GM06990 (cell line): ENCODE results near the gene TMEM178B.
A peak's percentile ranks its signal among the peaks of the same experiment; 100 is the strongest.

Experiments used
- DNase-seq: peaks from one replicate; pipeline ENCODE4 v3.0.0-alpha.2; 2011; ENCODE audit not compliant: insufficient read length; ENCODE audit errors: extremely low read depth
- H3K27me3 ChIP-seq: replicated peaks from 2 replicates; pipeline ENCODE4 v1.6.0; 2011; ENCODE audit warnings: low read length; ENCODE audit not compliant: control insufficient read depth, insufficient read depth
- H3K36me3 ChIP-seq: 2 replicates; pipeline ENCODE4 v1.5.1; 2011; ENCODE audit warnings: low read length; ENCODE audit not compliant: control insufficient read depth, insufficient read depth
- H3K4me3 ChIP-seq: replicated peaks from 2 replicates; pipeline ENCODE4 v1.5.1; 2011; ENCODE audit warnings: low read depth, mild to moderate bottlenecking, control low read depth, low read length
- CTCF ChIP-seq: IDR thresholded peaks from 2 replicates; pipeline ENCODE4 v1.5.1; 2011; ENCODE audit warnings: low read length, control low read depth, mild to moderate bottlenecking, inconsistent platforms; ENCODE audit not compliant: insufficient read depth, poor library complexity, severe bottlenecking

TMEM178B gene

GRCh38 chr7:141227454-141227853, 153.6 kb downstream of the TMEM178B start:
- H3K4me3 ChIP-seq: no peak overlapping the region
- H3K27me3 ChIP-seq: no peaks in the 10 kb centered on the region
- TF ChIP-seq CTCF: no peak
- no peaks in the 10 kb centered on the region for H3K36me3 ChIP-seq
- DNase-seq: no peak

GRCh38 chr7:141228482-141228881, 154.6 kb downstream of the TMEM178B start:
- H3K4me3 ChIP-seq: no peak overlapping the region
- TF ChIP-seq CTCF: no peak
- DNase-seq: no peak
- H3K27me3 ChIP-seq: no peaks in the 10 kb centered on the region; the same call in 1 of the 2 replicates
- no peaks in the 10 kb centered on the region for H3K36me3 ChIP-seq

- Histone ChIP-seq H3K4me3 (no peak overlapping the region), H3K27me3 (no peaks in the 10 kb centered on the region; the same call in none of the 2 replicates), H3K36me3 (no peaks in the 10 kb centered on the region)
- TF ChIP-seq CTCF: peak; percentile 35
- no peak for DNase-seq
Measured at GRCh38 chr7:141231018-141231792, 157.3 kb downstream of the TMEM178B start.

GRCh38 chr7:141232286-141233051, 158.6 kb downstream of the TMEM178B start:
- no peaks in the 10 kb centered on the region for H3K36me3 ChIP-seq
- no peak for TF ChIP-seq CTCF
- H3K27me3 ChIP-seq: no peaks in the 10 kb centered on the region; the same call in none of the 2 replicates
- DNase-seq: no peak
- H3K4me3 ChIP-seq: no peak overlapping the region

- TF ChIP-seq CTCF: no peak
- Histone ChIP-seq H3K36me3 (no peaks in the 10 kb centered on the region), H3K4me3 (no peak overlapping the region), H3K27me3 (no peaks in the 10 kb centered on the region; the same call in none of the 2 replicates)
- no peak for DNase-seq
Measured at GRCh38 chr7:141234335-141235105, 160.7 kb downstream of the TMEM178B start.
